Measurements from ENCODE around the gene NUP133.
"Not testable (repeated sequence)": the region's sequence is repeated elsewhere in the genome, so short reads cannot be mapped to it uniquely, and the experiment has no call there.

The NUP133 gene

DNA sequence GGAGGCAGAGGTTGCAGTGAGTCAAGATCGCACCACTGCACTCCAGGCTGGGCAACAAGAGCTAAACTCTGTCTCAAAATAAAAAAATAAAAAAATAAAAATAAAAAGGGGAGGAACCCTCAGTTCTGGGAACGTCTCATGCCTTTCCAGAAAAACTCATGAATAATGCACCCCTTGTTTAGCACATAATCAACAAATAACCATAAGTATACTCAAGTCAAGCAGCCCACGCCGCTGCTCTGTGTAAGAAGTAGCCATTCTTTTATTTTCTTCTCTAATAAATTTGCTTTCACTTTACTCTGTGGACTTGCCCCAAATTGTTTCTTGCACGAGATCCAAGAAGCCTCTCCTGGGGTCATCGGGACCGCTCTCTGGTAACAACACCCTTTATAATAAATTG lies 59.8 kb downstream of the NUP133 start:
- no peak for DNase-seq

DNA sequence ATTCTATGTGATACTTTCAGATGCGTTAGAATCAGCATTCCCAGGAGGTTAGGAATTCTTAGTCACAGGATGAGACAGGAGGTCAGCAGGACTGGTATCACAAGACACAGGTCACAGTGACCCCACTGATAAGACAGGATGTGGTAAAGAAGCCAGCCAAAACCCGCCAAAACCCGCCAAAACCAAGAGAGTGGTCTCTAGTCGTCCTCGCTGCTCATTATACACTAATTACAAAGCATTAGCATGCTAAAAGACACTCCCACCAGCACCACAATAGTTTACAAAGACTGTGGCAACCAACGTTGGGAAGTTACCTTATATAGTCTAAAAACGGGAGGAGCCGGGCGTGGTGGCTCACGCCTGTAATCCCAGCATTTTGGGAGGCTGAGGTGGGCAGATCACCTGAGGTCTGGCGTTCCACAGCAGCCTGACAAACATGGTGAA lies 60.3 kb downstream of the NUP133 start:
- DNase-seq = no peak

DNA sequence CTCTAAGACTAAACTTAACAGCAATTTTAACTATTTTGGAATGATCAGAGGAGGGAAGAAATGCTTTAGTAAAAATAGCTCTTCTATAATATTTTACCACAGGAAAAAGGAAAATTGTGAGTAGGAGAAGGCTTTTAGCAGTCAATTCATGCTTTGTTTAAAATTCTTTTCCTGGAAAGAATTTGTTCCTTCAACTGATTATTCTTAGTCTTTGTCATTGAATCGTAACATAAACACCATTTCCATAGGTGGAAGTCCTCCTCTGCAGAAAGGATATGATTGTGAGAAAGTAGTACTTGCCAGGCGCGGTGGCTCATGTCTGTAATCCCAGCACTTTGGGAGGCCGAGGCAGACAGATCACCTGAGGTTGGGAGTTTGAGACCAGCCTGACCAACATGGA lies 62.3 kb downstream of the NUP133 start:
- DNase-seq = no peak

DNA sequence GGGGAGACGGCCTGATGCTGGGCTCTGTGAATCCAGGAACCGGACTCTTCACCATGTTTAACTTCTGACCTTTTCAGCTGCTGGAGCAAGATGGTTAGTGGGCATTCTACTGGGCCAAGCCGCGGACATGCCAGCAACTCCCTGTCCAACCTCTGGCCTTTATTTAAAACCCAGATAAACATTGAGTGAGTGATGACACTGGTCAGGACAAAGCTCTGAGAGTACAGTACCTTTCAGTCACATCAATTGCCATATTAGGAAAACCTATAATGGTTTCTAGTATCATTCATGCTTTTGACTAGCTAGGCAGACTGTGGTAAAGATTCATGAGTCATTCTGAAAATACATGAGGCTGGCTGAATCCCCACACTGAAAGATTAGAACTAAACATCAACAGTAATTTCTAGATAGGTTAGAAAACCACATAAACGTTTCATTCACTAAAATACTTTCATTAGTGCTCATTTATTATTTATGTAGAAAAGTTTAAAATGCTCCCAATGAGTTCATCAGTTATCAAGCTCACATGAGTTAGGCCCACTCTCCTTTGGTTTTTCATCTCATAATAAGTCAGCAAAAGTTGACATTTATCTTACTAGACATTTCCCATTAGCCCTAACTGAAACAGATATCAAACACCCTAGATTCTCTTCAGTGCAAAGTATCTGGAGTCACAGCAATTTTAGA lies 67.1 kb downstream of the NUP133 start:
- DNase-seq = no peak

DNA sequence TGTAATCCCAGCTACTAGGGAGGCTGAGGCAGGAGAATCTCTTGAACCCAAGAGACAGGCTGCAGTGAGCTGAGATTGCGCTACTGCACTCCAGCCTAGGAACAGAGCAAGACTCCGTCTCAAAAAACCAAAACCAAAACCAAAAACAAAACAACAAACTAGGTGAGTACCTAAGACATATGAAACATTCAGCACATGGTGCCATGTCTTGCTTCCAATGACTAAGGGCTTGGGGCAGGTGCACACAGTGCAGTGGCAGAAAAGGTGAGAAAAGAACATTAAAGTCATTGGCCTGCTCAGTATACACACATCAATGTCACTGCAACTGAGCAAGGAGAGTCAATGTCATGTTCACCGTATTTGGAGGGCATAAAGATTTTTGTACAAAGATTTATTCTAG lies 70.1 kb downstream of the NUP133 start:
- no peak for DNase-seq

DNA sequence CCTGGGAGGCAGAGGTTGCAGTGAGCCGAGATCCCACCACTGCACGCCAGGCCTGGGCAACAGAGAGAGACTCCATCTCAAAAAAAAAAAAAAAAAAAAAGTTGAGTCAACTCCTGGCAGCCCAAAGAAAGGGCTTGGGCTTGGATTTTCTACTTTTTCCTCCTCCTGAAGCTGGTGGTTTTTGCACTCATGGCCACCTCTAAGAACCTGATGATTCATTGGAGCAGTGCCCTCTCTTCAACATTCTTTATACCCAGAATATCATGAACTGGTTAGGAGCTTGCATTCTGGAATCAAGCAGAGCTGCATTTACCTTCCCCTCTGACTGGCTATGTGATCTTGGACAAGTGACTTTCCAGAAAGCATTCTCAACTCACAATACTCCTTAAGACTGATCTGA lies 70.7 kb downstream of the NUP133 start:
- DNase-seq = no peak

DNA sequence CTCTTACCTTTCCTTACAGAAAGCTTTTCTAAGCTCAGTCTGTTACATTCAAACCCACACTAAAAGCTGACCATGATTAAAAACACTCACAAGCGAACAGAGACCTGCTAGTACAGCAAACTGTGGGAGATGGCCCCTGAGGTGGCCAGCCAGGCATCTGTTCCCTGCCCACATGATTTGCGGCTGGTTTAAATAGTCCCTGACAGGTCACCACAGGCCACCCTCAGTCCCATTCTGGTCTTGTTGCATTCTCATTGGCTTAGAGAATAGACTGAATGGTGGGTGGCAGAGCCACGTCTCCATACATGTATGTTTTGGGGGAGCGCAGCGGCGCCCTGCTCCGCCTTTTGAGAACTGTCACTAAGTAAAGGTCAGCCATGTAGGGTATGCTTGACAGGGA lies 71.9 kb downstream of the NUP133 start:
- no peak for DNase-seq

DNA sequence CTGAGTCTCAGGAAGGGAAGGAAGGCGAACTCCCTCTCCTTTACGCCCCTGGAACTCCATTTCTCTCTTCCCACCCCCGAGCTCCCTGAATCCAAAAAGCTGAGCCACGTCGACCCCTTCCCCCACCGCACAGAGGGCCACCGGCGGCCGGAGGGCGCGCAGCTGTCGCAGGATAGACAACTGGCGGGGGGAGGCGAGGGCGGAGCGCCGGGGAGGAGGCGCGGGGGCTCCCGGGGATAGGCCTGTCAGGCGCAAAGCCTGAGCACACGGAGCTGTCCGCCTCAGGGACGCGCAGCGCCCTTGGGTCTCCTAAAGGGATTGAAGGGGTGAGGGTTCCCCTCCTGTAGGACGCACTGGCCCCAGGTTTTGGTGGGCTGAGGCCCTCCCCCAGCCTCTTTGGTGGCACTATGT lies 73.5 kb downstream of the NUP133 start:
- no peak for DNase-seq

DNA sequence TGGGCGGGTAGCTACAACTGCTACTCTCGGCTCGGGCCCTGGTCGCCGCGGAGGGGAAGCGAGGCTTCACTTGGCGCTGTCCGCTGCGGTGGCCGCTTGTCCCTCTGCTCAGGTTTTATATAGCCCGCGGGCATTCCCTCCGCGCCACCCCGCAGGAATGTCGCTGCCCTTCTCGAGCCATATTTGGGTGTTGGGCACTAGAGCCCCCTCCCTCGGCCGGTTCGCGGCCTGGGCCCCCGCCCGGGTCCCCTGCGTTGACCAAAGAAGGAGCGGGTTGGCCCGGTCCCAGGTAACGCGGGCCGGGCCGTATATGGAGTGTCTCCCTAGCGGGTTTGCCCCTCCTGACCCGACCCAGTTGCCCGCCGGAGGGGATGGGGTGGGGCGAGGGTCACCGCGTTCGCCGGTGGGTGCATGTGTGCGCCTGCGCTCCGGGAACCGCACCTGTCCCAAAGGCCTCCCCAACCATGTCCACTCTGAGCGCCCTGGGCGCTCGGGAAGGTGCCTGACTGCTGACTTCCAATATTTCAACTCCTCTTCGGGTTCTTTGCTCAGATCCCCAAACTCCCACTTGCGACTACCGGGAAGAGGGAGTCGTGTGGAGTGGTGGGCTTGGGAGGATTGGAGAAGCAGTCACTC lies 74.0 kb downstream of the NUP133 start, which contains the start of gene ACTA1:
ACTA1 (minus strand) TSS at position 90 of the 636 bp plus-strand sequence. CDS start 979 bp downstream, outside the sequence.
- DNase-seq = no peak

DNA sequence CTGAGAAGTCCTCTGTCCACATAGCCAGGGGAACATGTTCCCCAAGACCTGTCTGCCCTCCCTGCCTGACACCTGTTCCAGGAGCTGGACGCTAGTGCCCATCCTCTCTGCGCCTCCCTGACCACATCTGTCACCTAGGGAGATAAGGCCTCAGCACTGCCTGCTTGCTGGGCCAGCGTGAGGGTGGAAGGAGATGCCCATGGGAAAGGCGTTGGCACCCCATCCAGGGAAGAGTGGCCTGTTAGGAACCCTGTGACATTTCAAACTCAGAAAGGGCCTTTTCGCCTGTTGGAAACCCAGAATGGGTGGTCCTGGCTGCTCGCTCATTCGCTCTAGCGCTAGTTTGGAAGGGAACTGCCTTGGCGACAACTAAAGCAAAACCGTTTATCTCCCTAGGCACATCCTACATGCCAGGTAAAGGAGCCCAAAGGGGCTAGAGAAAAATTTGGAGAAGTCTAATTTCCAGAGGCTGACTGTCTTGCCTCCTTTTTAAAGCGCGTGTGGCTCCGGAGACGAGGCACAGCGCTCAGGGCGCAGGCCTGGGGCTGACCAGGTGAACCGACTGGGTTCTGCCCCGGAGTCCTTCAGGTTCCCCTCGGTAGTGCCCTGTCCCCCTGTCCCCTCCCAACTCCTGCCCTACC lies 74.7 kb downstream of the NUP133 start:
- DNase-seq = no peak

DNA sequence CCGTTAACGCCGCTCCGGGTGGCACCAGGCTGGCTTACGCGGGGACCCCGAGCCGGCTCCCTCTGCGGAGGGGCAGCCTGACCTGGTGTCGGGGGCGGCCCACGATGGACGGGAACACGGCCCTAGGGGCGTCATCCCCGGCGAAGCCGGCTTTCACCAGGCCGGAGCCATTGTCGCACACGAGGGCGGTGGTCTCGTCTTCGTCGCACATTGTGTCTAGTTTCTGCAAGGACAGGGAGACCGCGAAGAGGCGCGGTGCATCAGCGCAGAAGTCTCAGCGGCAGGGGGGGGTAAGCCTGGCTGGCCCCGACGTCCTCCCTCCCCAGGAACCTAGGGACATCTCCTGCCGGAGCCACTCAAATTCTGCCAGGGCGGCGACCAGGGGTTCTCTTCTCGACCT lies 75.2 kb downstream of the NUP133 start:
- DNase-seq = no peak

DNA sequence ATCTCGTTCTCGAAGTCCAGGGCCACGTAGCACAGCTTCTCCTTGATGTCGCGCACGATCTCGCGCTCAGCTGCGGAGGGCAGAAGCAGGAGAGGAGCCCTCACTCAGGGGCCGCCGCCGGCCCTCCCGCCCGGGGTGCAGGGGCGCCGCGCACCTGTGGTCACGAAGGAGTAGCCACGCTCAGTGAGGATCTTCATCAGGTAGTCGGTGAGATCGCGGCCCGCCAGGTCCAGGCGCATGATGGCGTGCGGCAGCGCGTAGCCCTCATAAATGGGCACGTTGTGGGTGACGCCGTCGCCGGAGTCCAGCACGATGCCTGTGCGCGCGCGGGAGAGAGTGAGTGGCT lies 76.1 kb downstream of the NUP133 start:
- no peak for DNase-seq

DNA sequence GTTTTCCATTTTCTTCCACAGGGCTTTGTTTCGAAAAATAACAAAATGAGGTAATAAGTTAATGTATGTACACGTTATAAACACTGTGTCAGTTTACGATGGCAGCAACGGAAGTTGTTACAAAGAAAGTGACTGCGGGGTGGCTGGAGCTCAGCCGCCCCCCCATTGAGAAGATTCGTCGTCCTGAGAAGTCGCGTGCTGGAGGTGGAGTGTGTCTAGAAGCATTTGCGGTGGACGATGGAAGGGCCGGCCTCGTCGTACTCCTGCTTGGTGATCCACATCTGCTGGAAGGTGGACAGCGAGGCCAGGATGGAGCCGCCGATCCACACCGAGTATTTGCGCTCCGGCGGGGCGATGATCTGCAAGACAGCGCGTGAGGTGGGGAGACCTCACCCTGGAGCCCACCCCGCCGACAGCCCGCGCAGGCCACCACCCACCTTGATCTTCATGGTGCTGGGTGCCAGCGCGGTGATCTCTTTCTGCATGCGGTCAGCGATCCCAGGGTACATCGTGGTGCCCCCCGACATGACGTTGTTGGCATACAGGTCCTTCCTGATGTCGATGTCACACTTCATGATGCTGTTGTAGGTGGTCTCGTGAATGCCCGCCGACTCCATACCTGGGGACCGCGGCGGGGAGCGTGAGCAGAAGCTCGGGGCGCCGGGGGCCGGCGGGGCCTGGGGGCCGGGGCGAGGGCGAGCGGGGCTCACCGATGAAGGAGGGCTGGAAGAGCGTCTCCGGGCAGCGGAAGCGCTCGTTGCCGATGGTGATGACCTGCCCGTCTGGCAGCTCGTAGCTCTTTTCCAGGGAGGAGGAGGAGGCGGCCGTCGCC lies 76.6 kb downstream of the NUP133 start:
- no peak for DNase-seq

DNA sequence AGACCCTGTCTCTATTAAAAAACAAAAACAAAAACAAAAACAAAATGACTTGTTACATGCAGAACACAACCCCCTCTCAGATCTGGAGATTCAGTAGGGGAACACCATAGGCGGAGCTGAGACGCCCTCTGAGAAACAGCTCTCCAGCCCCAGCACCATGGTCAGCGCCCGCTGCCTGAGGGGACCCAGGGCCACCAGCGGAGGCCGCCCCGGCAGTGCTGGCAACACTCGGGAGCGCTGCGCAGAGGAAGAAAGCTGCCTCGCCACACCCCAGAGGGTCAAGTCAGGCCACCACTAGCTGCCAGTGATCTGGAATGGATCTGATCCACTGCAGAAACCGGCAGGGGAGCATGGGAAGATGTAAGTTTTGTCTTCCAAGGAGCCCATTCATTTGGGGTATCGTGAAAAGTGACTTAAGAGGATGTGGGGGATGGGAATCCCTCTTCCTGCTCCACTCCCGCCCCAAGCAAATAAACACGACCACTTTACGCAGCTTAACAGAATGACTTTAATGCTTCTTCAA lies 77.3 kb downstream of the NUP133 start:
- DNase-seq = no peak

DNA sequence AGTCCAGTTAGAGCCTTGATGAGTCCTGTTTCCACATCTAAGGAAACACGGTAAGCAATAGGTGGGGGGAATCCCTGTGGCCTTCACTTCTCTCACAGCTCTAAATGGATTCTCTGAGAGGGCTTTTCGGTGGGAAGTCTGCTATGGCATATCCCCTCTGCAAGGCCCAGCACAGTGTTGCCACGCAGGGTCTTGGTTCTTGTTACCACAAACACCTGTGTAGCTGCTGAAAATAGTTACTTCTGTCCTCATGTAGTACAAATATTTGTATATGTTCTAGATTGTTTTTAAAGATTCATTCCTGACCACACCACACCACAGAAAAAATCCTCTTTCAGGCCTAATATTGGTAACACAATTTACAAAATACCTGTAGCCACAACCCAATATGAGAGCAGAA lies 79.9 kb downstream of the NUP133 start:
- DNase-seq = no peak

DNA sequence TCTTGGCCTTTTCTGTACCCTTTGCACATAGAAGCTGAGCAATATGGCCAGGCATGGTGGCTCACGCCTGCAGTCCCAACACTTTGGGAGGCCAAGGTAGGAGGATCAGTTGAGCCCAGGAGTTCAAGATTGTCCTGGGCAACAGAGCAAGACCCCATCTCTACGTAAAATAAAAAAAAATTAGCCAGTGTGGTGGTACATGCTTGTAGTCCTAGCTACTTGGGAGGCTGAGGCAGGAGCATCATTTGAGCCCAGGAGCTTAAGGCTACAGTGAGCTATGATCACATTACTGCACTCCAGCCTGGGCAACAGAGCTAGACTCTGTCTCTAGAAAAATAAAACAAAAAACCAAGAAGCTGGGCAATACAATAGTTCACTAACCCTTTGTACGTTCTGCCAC lies 80.6 kb downstream of the NUP133 start:
- no peak for DNase-seq

DNA sequence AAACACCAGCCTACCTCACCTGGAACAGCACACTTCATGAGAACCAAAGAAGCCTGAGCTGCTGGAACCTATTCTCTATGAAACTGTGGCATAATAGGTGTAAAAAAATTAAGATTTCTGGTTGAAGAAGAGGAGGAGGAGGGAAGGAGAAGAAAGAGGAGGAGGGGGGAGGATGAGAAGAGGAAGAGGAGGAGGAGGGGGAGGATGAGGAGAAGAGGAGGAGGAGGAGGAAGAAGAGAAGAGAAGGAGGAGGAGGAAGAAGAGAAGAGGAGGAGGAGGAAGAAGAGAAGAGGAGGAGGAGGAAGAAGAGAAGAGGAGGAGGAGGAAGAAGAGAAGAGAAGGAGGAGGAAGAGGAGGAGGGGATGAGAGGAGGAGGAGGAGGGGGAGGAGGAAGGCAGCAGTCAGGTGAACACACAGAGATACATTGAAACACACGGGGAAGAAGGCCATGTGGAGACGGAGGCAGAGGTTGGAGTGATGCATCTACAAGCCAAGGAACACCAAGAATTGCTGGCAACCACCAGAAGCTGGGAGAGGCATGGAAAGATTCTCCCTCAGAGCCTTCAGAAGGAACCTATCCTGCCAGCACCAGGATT lies 82.5 kb downstream of the NUP133 start:
- DNase-seq = no peak

DNA sequence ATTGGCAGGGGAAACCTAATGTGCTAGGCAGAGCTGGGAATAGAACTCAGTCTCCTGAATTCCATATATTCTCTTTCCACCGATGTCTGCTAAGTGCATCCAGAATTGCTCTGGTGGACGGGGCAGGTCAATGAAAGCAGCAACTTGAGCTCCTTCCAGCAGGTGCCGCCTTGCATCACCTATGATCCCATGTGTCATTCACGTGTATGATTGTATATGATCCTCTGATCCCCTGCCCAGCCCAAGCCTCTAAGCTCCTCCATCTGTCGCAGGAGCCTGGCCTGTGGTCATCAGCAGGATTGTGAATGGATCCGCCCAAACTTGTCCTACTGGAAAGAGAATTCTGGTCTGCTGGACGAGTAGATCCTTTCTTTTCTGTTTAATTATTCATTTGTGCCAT lies 87.4 kb downstream of the NUP133 start:
- no peak for DNase-seq

DNA sequence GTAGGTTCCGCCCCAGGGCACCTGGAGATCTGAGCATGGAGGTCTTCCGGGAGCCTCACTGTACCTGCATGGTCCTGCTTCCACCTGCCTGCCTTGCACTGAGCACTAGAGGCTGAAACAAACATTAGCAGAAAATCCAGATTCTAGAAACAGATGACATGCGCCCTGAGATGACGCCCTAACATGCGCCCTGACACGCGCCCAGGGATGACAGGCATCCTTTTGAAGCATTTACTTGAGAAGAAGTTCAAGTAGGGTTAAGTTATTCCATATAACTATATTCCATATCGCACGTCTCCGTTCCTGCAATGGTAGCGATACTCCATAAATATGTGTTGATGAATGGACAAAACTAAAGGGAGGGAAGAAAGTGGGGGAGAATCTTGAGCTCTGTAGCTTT lies 87.9 kb downstream of the NUP133 start:
- no peak for DNase-seq

DNA sequence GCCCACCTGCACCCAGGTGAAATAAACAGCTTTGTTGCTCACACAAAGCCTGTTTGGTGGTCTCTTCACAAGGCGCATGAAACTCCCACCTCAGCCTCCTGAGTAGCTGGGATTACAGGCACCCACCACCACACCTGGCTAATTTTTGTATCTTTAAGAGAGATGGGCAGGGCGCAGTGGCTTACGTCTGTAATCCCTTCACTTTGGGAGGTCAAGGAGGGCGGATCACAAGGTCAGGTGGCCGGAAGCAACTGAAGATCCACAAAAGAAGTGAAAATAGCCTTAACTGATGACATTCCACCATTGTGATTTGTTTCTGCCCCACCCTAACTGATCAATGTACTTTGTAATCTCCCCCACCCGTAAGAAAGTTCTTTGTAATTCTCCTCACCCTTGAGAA lies 89.6 kb downstream of the NUP133 start:
- DNase-seq = not testable (repeated sequence)

DNA sequence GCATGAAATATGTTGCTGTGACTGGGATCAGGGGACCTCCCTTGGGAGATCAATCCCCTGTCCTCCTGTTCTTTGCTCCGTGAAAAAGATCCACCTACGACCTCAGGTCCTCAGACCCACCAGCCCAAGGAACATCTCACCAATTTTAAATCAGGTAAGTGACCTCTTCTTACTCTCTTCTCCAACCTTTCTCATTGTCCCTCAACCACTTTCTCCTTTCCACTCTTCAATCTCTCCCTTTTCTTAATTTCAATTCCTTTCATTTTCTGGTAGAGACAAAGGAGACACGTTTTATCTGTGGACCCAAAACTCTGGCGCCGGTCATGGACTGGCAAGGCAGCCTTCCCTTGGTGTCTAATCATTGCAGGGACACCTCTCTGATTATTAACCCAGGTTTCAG lies 95.3 kb downstream of the NUP133 start:
- DNase-seq = not testable (repeated sequence)

DNA sequence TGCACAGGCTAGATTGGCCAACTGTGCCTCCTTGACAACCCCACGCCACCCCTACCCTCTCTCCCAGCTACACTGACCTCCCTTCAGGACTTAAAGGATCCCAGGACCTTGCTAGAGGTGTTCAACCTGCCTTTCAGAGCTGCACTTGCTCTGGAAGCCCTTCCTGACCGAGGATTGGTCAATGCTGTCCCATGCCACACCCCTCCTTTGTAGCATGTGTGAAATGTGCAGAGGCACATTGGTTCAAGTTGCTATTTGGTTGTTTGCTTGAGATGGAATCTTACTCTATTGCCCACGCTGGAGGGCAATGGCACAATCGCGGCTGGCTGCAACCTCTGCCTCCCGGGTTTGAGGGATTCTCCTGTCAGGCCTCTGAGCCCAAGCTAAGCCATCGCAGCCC lies 96.1 kb downstream of the NUP133 start:
- no peak for DNase-seq
